MG63 (cell line): ENCODE results near the gene ASPSCR1. TPM values are rescaled to one million over a fixed set of nuclear protein-coding genes. Genes with fewer than 3 reads are reported as not detected.
"Not testable (repeated sequence)": the region's sequence is repeated elsewhere in the genome, so short reads cannot be mapped to it uniquely, and the experiment has no call there.

Experiments
- DNase-seq: peaks from one replicate; pipeline ENCODE4 v3.0.0-alpha.2; 2020
- H3K27me3 ChIP-seq: fragments of 250-450 bp; sonication (Bioruptor Pico); 2 replicates; pipeline ENCODE4 v1.5.1; 2020; ENCODE audit warnings: mild to moderate bottlenecking, moderate library complexity
- H3K36me3 ChIP-seq: fragments of 250-450 bp; sonication (Bioruptor Pico); 2 replicates; pipeline ENCODE4 v1.5.1; 2020; ENCODE audit warnings: mild to moderate bottlenecking, moderate library complexity
- H3K4me3 ChIP-seq: fragments of 250-450 bp; sonication (Bioruptor Pico); 2 replicates; pipeline ENCODE4 v1.5.1; 2020; ENCODE audit warnings: mild to moderate bottlenecking, moderate library complexity
- H3K9me3 ChIP-seq: fragments of 250-450 bp; sonication (Bioruptor Pico); 2 replicates; pipeline ENCODE4 v1.5.1; 2020; ENCODE audit warnings: mild to moderate bottlenecking, moderate library complexity
- total RNA-seq: library from RNA; depleted of rRNA; stranded (reverse); fragments of >200 nt; shearing (Covaris generic); gene quantifications from 2 replicates; pipeline ENCODE4 v1.2.3, GENCODE V29; 2014; ENCODE audit warnings: low replicate concordance

The ASPSCR1 gene
- total RNA-seq, 1 experiment from 2014 or later: 78.0 TPM

- peaks cover 10% of the 10 kb centered on the region for H3K9me3 ChIP-seq
- DNase-seq: no peak
- H3K4me3 ChIP-seq: no peak overlapping the region
- H3K27me3 ChIP-seq: no peaks in the 10 kb centered on the region
- no peaks in the 10 kb centered on the region for H3K36me3 ChIP-seq
These were observed 9.7 kb upstream of the ASPSCR1 start for GRCh38 chr17:81967533-81968395.

DNA sequence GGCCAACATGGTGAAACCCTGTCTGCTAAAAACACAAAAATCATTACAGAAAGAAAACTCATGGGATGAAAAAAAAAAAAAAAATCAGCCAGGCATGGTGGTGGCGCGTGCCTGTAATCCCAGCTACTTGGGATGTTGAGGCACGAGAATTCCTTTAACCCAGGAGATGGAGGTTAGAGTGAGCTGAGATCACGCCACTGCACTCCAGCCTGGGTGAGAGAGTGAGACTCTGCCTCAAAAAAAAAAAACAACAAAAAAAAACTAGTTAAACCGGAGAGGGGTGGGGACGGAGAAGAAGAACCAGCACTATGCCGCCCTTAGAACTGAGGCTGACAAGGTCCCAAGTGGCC, 9.1 kb upstream of the ASPSCR1 start:
- H3K36me3 ChIP-seq: no peaks in the 10 kb centered on the region
- H3K4me3 ChIP-seq: no peak overlapping the region
- no peaks in the 10 kb centered on the region for H3K27me3 ChIP-seq
- DNase-seq: no peak
- H3K9me3 ChIP-seq: peaks cover 11% of the 10 kb centered on the region

DNA sequence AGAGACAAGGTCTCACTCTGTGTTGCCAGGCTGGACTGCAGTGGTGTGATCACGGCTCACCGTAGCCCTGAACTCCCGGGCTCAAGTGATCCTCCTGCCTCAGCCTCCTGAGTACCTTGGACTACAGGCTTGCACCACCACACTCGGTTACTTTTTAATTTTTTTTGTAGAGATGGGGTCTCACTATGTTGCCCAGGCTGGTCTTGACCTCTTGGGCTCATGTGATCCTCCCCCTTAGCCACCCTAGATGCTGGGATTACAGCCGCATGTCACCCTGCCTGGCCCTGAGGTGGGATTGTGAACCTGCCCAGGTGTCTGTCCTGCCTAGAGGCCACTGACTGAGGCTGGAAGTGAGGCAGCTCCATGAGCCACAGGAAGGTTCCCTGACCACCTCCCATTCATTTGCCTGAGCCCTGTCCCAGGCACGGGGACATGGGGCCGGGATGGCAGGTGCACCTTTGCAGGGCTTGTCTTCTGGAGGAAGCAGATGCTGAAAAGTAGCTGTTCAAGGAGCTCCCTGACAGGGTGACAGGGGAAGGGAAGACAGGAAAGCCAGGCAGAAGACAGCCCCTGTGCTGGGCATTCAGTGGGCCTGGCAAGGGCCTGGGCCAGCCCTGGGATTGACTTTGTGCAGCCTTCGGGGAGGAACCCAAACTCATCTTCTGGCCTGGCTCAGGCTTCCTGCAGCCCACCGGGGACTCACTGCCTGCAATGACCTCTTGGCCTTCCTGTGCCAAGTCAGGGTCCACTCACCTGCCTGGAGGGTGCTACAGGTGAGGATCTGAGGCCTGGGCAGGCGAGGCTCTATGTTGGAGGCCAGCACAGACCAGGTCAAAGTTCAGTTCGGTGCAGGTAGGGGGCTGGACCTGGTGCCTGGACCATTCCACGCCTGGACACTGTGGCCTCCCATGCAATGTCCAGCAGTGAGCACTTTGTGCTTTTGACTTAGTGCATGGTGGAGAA, 8.3 kb upstream of the ASPSCR1 start:
- Histone ChIP-seq H3K27me3 (no peaks in the 10 kb centered on the region), H3K36me3 (no peaks in the 10 kb centered on the region), H3K9me3 (peaks cover 16% of the 10 kb centered on the region), H3K4me3 (no peak overlapping the region)
- DNase-seq: no peak

GRCh38 chr17:81973432-81973831, 4.0 kb upstream of the ASPSCR1 start:
- no peaks in the 10 kb centered on the region for H3K27me3 ChIP-seq
- H3K9me3 ChIP-seq: peaks cover 19% of the 10 kb centered on the region
- H3K4me3 ChIP-seq: no peak overlapping the region
- no peak for DNase-seq
- H3K36me3 ChIP-seq: no peaks in the 10 kb centered on the region

DNA sequence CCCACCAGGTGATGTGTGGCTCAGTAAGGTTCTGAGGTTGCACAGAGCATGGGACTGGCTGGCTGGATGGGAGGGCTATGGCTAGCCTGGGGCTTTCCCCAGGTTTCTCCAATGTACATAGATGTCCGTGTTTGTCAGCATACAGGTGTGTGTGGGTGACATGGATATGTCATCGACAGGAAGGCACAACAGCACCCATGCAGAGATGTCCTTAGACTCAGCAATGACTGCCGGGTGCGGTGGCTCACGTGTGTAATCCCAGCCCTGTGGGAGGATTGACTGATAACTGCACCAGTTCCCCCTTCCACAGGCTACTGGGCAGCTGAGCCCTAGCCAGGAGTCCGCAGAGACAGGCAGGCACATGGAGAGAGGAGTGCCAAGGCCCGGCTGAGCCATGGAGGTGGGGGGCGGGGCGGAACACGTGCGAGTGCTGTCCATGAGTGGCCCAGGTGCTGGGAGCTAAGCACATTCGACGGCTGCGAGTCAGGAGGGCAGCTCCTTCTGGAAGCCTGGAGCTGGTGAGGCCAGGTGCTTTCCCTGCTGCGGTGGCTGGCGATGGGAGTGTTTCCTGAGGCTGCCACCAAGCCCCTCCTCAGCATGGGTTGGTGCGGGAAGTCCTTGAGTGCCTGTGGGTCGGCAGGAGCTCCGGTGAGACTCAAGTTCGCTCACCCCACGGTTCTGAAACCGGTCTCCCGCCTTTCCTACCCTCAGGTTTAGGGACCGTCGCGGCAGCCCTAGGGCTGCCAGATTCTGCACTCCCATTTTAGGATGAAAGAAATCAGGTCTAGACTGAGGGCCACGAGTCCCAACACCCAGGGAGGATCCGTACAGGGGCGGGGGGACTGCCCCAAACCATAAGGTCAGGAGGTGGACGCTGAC, 858 bp upstream of the ASPSCR1 start:
- H3K36me3 ChIP-seq: peaks cover 18% of the 10 kb centered on the region
- H3K27me3 ChIP-seq: no peaks in the 10 kb centered on the region
- H3K9me3 ChIP-seq: peaks cover 18% of the 10 kb centered on the region
- peak overlapping the region; percentile 86 for H3K4me3 ChIP-seq
- DNase-seq: peak; percentile 31

GRCh38 chr17:81978524-81979298, 1.3 kb downstream of the ASPSCR1 start:
- DNase-seq: no peak
- H3K36me3 ChIP-seq: peaks cover 27% of the 10 kb centered on the region
- H3K9me3 ChIP-seq: peaks cover 5% of the 10 kb centered on the region; the same call in 1 of the 2 replicates
- H3K4me3 ChIP-seq: peak overlapping the region; percentile 86
- no peaks in the 10 kb centered on the region for H3K27me3 ChIP-seq

- no peak for DNase-seq
- Histone ChIP-seq H3K9me3 (no peaks in the 10 kb centered on the region), H3K4me3 (no peak overlapping the region), H3K27me3 (no peaks in the 10 kb centered on the region), H3K36me3 (peaks cover 33% of the 10 kb centered on the region)
These were observed 2.7 kb downstream of the ASPSCR1 start for GRCh38 chr17:81980122-81980521.

- H3K27me3 ChIP-seq: no peaks in the 10 kb centered on the region
- DNase-seq: no peak
- H3K4me3 ChIP-seq: no peak overlapping the region
- H3K9me3 ChIP-seq: no peaks in the 10 kb centered on the region
- H3K36me3 ChIP-seq: peaks cover 39% of the 10 kb centered on the region
These were observed 3.4 kb downstream of the ASPSCR1 start for GRCh38 chr17:81980707-81981343.

GRCh38 chr17:81981511-81981910, 4.1 kb downstream of the ASPSCR1 start:
- not testable (repeated sequence) for H3K27me3 ChIP-seq, H3K9me3 ChIP-seq, H3K4me3 ChIP-seq, DNase-seq
- H3K36me3 ChIP-seq: peaks cover 45% of the 10 kb centered on the region

- Histone ChIP-seq H3K9me3 (no peaks in the 10 kb centered on the region), H3K4me3 (no peak overlapping the region), H3K27me3 (no peaks in the 10 kb centered on the region), H3K36me3 (peaks cover 48% of the 10 kb centered on the region)
- no peak for DNase-seq
These were observed 5.7 kb downstream of the ASPSCR1 start for GRCh38 chr17:81983011-81983638.

DNA sequence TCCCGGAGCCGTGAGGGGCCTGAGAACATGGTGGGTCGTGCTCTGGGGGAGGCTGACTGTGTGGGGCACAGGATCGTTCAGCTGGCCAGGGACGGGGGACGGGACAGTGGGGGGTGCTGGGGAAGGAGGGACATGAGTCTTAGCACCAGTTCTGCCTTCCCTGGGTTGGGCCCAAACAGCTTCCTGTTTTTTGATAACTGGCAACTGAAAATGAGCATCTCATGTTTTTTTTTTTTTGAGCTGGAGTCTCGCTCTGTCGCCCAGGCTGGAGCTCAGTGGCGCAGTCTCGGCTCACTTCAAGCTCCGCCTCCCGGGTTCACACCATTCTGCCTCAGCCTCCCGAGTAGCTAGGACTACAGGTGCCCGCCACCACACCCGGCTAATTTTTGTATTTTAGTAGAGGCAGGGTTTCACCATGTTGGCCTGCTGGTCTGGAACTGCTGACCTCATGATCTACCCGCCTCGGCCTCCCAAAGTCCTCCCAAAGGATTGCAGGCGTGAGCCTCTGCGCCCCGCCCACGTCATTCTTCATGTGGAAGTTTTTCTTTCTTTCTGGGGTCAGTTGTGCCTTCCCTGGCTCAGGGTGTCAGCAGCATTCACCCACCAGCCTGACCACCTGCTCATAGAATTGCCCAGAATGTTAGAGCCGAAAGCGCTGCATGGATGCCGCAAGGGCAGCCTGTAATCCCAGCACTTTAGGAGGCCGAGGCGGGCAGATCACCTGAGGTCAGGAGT, 6.4 kb downstream of the ASPSCR1 start:
- Histone ChIP-seq H3K27me3 (no peaks in the 10 kb centered on the region), H3K4me3 (no peak overlapping the region), H3K9me3 (no peaks in the 10 kb centered on the region), H3K36me3 (peaks cover 48% of the 10 kb centered on the region)
- DNase-seq: no peak

DNA sequence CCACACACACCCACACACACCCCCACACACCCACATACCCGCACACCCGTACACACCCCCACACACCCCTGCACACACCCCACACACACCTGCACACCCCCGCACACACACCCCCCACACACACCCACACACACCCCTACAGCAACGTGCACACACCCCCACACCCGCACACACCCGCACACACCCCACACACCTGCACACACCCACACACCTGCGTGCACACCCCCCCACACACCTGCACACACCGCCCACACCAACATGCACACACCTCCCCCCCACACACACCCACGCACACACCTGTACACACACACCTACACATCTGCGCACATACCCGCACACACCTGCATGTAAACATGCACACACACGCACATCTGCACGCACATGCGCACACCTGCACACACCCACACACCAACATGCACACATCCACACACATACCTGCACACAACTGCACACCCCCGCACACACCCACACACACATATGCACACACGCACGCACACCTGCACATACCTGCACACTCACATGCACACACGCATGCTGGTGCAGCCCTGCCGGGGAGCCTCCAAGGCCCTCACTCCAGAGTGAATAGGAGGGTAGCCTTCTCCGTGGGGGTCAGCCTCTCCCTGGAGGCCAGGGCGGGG, 7.5 kb downstream of the ASPSCR1 start:
- Histone ChIP-seq H3K36me3 (peaks cover 39% of the 10 kb centered on the region), H3K9me3 (no peaks in the 10 kb centered on the region), H3K27me3 (no peaks in the 10 kb centered on the region), H3K4me3 (no peak overlapping the region)
- DNase-seq: no peak

- no peaks in the 10 kb centered on the region for H3K9me3 ChIP-seq
- peaks cover 34% of the 10 kb centered on the region for H3K36me3 ChIP-seq
- no peaks in the 10 kb centered on the region for H3K27me3 ChIP-seq
- DNase-seq: no peak
- no peak overlapping the region for H3K4me3 ChIP-seq
These were observed 9.2 kb downstream of the ASPSCR1 start for GRCh38 chr17:81986606-81987005.

GRCh38 chr17:81987161-81987770, 9.8 kb downstream of the ASPSCR1 start:
- no peak overlapping the region for H3K4me3 ChIP-seq
- DNase-seq: no peak
- no peaks in the 10 kb centered on the region for H3K9me3 ChIP-seq
- H3K27me3 ChIP-seq: no peaks in the 10 kb centered on the region
- H3K36me3 ChIP-seq: peaks cover 34% of the 10 kb centered on the region
